ENCODE measurements around the gene ZNF124.

Gene ZNF124

DNA sequence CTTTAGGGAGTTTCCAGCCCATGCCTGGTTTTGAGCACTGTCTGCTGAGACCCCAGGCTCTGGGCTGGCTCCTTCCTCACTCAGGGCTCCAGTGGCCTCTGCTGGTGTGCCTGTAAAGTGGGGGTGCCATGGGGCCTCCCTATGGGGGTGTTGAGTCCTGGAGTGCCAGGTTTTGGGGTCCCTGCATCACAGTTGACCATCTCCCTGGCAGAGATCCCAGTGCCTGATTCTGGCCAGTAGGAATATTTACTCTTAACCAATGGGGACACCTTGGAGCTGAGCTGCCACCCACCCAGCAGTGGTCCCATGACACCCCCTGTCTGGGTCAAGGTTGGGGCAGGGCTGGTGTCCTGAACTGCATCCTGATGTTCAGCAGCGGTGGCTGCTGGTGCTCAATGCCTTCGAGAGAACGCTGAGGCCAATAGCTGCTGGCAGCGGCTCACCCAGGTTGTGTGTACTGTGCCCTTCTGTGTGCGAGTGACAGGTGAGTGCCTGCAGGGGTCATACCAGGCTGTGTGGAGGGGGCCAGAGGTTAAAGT lies 58.0 kb downstream of the ZNF124 start:
- DNase-seq (ENCODE audit: low read depth in 2 of 2, low spot score in 1 of 2): no peak

DNA sequence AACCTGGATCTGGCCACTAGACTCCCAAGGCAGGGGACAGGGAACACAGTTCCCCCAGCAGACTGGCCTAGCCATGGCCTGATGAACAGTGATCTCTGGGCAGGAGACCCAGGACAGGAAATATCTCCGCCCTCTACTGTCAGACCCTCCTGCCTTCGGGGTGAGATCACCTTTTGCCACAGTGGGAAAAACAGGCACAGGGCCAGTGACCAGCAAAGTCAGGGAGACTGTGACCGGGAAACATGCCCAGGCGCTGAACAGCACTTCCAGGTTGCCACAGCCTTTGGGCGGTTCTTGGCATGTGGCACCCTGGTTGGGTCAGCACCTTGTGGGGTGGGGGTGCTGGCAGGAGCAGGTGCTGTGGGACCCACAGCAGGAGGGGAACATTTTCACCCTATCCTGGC lies 58.7 kb downstream of the ZNF124 start:
- DNase-seq (ENCODE audit: low read depth in 2 of 2, low spot score in 1 of 2): no peak

DNA sequence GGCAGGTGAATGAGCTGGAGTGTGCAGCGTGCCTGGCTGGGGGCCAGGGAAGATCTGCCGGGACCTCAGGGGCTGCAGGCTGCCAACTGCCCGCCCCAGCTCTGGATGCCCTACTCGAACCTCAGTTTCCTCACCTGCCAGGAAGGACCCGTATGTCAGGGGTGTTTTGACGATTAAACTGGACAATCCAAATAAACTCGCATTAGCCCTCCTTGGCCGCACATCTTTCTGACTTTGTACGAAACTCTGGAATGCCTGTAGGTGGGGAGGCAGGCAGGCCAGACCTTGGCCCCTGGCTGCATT lies 59.4 kb downstream of the ZNF124 start:
- no peak for DNase-seq (ENCODE audit: low read depth in 2 of 2, low spot score in 1 of 2)

DNA sequence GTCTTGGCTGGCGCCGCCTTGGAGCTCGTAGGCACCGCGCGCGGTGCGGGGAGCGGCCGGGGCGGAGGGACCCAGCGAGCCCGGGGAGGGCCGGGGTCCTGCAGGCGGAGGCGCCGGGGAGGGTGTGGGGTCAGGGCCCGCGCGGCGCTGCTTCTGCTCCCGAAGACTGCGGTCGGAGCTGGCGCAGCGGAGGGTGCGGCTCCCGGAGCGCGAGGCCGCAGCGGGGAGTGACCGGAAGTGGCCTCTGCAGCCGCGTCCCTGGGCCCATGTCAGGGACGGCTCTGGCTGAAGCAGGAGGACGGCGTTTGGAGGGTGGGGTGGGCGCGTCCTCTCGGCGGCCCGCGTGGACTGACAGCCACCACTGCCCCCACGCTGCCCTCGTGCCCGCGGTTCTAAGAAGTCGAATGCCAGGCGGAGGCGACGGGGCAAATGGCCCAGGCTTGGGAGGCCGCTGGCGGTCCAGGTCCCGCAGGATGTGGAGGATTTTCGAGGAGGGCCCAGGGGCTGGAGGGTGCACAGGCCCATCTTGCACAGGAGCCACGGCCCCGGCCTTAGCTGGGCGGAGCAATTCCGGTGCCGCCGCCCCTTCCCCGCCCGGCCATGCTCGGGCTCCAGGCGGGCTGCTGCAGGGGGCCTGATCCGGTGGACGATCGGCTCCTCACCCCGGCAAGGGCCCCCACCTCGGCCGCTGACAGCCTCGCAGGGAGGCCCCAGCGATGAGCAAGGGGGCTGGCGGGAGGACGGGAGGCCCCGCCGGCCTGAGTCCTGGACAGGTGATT lies 59.9 kb downstream of the ZNF124 start:
- no peak for DNase-seq (ENCODE audit: low read depth in 2 of 2, low spot score in 1 of 2)

DNA sequence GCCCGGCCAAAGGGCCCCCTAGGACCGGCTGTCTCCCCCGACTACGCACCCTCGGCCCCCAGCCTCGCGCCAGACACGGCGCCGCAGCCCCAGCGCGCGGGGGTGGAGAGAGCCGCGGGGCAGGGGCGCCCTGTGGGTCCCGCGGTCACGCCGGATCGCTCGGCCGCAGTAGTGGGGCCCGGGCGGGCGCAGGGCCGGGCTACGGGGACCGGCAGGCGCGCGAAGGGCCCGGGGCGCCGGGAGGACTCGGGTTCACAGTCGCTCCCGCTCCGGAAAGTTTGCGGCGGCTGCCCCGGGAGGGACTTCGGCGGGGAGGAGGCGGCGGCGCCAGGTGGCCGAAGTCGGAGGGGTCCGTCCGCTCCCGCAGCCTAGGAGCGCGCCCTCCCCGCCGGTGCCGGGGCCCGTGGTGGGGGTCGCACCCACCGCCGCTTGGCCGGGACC lies 60.5 kb downstream of the ZNF124 start:
- DNase-seq (ENCODE audit: low read depth in 2 of 2, low spot score in 1 of 2): no peak

DNA sequence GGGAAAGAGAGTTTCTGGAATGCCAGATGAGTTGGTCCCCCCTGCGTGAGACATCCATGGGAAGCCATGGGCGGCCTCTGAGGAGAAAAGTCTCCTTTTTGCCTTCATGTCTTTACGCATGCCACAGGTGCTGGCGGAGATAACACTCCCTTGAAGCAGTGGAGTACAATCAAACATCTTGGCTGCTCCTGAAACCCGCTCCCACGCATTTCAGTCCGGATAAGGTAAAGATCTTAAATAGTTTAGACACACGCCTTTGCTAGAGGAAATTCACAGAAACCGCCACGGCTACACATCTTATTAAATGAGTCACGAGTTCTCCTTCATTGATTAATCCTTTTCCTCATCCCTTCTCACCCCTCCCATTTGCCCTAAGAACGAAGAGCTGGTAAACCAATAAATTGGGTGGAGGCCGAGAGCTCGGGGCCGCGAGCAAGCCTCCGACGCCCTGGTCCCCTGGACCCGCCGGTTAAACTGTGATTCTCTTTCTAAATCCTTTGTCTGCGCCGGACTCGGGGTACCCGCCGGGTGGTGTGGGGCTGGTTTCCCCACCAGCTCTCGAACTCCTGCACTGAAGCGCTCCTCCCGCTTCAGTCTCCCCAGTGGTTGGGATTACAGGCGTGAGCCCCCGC lies 61.1 kb downstream of the ZNF124 start:
- no peak for DNase-seq (ENCODE audit: low read depth in 2 of 2, low spot score in 1 of 2)

DNA sequence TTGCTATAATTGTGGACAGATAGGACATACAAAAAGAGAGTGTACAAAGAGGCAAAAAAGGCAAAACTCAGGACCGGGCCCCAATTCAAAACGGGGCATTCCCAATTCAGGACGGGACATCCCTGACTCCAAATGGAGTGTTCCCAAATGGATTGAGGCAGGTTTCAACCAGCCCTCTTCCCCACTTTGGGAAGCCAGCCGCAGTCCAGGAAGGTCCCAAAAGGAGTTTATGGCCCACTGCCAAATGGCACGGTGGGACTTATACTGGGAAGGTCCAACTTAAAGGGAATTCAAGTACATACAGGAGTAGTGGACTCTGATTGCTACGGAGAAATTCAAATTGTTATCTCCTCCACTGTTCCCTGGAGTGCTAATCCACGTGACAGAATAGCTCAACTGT lies 64.1 kb downstream of the ZNF124 start:
- DNase-seq (ENCODE audit: low read depth in 2 of 2, low spot score in 1 of 2): no peak

DNA sequence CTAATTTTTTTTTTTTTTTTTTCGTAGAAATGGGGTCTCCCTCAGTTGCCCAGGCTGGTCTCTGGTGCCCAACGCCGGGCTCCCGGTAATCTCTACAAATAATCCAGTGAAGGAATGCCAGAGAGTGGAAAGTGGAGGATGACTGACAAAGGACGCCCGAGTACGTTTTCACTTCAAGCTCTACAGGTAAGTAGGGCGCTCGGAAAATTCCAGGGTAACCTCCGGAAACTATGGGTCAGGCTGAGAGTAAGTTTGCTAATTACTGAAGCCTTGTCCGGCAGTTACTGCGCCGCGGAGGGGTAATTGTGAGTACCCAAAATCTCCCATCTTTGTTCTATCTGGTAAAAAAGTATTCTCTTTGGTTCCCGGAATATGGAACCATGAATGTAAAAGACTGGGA lies 65.9 kb downstream of the ZNF124 start:
- DNase-seq (ENCODE audit: low read depth in 2 of 2, low spot score in 1 of 2): no peak

All from stimulated activated CD8-positive, alpha-beta memory T cell treated with anti-CD3 and anti-CD28 coated beads, Interleukin-4, amount 100 ng/mL, for 1 hour (primary cell).